Activated T-cell treated with anti-CD3 and anti-CD28 coated beads, Interleukin-2, amount 50 U/mL, for 24 hours (primary cell): ENCODE results near the gene EPB41L1.

ENCODE experiments used
- DNase-seq: peaks from one replicate; pipeline ENCODE4 v3.0.0-alpha.2; 2020
- H3K27ac Mint-ChIP-seq: 2 replicates; pipeline ENCODE4 v1.8.0; 2020; ENCODE audit warnings: mild to moderate bottlenecking, mixed read lengths
- H3K27me3 Mint-ChIP-seq: 2 replicates; pipeline ENCODE4 v1.8.0; 2020; ENCODE audit warnings: mixed read lengths
- H3K36me3 Mint-ChIP-seq: 2 replicates; pipeline ENCODE4 v1.8.0; 2020; ENCODE audit warnings: low read depth, mixed read lengths
- H3K4me1 Mint-ChIP-seq: 2 replicates; pipeline ENCODE4 v1.8.0; 2020; ENCODE audit warnings: low read depth, mixed read lengths
- H3K4me3 Mint-ChIP-seq: 2 replicates; pipeline ENCODE4 v1.8.0; 2020; ENCODE audit warnings: mild to moderate bottlenecking, moderate library complexity, mixed read lengths
- H3K9me3 Mint-ChIP-seq: 2 replicates; pipeline ENCODE4 v1.8.0; 2020; ENCODE audit warnings: mixed read lengths

The EPB41L1 gene

DNA sequence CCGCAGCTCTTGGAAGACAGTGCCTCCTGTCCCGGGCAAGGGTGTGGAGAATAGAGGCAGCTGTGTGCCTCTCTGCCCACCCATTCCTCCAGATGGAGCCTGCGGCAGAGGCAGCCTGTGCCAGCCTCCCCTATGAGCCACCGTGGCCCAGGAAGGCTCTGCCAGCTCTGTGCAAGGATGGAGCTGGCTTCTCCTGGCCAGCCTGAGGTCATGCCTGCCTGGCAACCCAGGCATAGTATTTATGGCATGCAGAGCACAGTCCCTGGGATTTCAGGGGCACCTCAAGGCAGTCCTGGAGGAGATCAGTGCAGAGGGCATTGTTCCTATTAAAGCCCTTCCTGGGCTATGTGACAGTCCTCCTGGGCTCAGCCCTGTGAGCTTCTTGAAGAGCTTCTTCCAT is 1.5 kb downstream of the EPB41L1 start:
- no peak for DNase-seq
- no peaks in the 10 kb centered on the region for H3K36me3 Mint-ChIP-seq
- no peaks in the 10 kb centered on the region for H3K9me3 Mint-ChIP-seq
- peaks cover 11% of the 10 kb centered on the region for H3K4me1 Mint-ChIP-seq
- no peak overlapping the region for H3K4me3 Mint-ChIP-seq
- H3K27me3 Mint-ChIP-seq = peaks cover 40% of the 10 kb centered on the region
- no peak overlapping the region for H3K27ac Mint-ChIP-seq

DNA sequence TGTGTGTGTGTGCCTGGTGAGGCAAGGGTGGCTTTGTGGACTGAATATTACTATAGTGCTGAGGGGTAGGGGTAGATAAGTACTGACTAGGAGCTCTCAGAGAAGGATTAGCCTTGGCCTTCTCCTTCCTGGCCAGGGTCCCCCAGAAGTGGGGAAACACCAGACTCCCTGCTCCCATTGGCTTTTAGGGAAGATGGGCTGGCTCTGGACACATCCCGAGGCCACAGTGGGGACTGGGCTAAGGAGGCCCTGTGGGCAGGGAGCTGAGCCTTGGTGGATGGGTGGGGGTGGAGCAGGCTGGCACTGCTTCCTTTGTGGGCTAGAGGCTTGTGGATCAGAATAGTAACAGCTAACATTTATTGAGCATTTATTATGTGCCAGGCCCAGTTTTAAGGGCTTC is 3.1 kb downstream of the EPB41L1 start:
- no peak overlapping the region for H3K4me3 Mint-ChIP-seq
- DNase-seq = no peak
- no peak overlapping the region for H3K27ac Mint-ChIP-seq
- H3K36me3 Mint-ChIP-seq = no peaks in the 10 kb centered on the region
- H3K4me1 Mint-ChIP-seq = peaks cover 11% of the 10 kb centered on the region
- H3K9me3 Mint-ChIP-seq = no peaks in the 10 kb centered on the region
- peaks cover 41% of the 10 kb centered on the region for H3K27me3 Mint-ChIP-seq

DNA sequence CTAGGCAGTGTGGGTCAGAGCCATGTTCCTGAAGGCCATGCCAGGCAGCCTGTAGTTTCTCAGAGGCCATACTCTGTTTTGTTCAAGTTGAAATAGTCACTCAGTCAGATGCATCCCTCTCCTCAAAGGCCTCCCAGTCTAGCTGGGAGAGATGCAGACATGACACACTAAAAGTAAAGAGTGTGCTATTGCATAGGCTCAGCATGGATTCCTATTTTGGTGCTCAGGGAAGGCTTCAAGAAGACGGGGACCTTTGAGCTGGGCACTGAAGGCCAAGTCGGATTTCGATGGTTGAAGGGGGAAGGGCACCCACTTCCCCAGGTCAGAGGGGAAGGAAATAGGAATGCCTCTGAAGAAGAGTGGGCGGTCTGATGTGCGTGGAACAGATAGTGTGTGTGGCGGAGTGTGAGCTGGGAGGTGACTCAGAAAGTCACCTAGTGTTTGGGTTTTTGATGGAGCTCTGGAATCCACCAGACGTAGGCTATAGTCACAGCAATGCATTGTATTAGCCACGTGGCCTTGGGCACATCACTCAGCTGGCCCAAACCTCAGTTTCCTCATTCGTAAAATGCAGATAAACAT is 3.7 kb downstream of the EPB41L1 start:
- no peak for DNase-seq
- H3K4me3 Mint-ChIP-seq = no peak overlapping the region
- peaks cover 11% of the 10 kb centered on the region for H3K4me1 Mint-ChIP-seq
- H3K36me3 Mint-ChIP-seq = no peaks in the 10 kb centered on the region
- no peak overlapping the region for H3K27ac Mint-ChIP-seq
- no peaks in the 10 kb centered on the region for H3K9me3 Mint-ChIP-seq
- peaks cover 36% of the 10 kb centered on the region for H3K27me3 Mint-ChIP-seq

DNA sequence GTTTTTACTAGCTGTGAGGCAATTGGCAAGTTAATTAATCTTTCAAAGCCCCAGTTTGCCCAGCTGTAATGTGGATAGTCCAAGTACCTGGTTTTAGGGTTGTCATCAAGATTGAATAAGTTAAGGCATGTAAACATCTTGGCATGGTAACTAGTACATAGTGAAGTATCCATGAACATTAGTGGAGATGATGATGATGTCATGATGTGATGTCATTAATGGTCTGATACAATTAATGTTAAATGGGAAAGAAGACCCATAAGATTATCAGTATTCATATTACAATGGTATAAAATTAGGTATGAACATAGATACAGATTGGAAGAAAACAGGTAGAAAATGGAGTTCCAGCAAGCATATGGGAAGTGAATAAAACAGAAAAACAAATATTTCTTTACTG is 5.3 kb downstream of the EPB41L1 start:
- Mint-ChIP-seq H3K4me1 (peaks cover 9% of the 10 kb centered on the region), H3K9me3 (no peaks in the 10 kb centered on the region), H3K36me3 (no peaks in the 10 kb centered on the region), H3K27ac (no peak overlapping the region), H3K4me3 (no peak overlapping the region), H3K27me3 (peaks cover 33% of the 10 kb centered on the region)
- no peak for DNase-seq

DNA sequence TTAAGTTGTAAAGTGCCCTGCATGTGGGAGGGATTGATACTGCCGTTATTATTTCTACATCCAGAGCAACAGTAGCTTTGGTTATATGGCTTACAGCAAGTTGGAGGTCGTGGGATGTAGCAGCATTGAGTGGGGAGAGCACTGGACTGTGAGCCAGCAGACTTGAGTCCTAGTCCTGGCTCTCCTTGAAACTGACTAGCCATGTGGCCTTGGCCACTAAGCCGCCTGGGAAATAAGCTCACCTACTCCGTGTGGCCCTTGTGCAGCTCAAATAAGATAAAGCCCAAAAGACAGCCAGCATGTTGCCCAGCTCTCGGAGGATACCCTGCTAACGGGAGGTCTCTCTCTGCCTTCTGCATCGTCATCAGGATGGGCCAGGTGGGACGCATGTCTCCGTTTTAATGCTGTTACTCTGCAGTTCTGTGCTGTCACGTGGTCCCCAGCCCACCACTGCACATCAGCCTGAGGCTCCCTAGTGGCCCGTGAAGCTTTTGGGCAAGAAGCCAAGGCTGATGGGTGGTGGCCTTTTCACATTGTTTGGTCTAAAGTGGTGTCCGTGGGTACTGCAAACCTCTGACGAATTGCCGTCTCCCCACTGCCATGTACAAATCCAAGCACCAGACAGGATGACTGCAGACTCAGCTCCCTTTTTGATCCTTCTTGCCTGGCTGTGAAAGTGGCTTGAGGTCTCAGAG is 7.9 kb downstream of the EPB41L1 start:
- no peaks in the 10 kb centered on the region for H3K36me3 Mint-ChIP-seq
- DNase-seq = no peak
- no peaks in the 10 kb centered on the region for H3K4me1 Mint-ChIP-seq
- no peak overlapping the region for H3K27ac Mint-ChIP-seq
- H3K4me3 Mint-ChIP-seq = no peak overlapping the region
- H3K27me3 Mint-ChIP-seq = peaks cover 12% of the 10 kb centered on the region
- no peaks in the 10 kb centered on the region for H3K9me3 Mint-ChIP-seq

DNA sequence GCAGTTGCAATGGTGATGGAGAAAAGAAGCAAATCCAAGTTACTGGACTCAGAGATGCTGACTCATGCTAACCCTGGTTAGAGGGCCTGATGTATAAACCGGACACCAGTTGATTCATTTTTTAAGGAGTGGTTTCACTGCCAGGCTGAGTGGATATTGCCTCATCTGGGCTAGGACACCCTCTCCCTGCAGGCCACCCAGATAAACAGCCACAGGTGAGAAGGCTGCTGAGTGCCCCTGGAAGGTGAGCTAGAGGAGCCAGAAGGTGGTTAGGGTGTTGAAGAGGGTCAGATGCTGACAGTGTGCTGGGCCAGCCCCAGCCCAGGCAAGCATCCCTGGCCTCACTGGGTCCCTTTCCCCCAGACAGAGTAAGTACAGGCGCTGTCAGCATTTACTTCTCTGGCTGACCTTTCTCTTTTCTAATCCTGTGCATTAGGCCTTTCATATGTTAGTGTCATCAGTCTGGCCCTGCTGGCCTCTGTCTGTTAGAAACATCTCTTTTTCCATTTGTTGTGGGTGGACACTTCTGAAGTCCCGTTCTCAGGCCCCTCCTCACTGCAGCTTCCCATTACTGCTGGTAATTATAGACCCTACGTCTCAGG is 13.5 kb downstream of the EPB41L1 start:
- no peak overlapping the region for H3K27ac Mint-ChIP-seq
- DNase-seq = no peak

DNA sequence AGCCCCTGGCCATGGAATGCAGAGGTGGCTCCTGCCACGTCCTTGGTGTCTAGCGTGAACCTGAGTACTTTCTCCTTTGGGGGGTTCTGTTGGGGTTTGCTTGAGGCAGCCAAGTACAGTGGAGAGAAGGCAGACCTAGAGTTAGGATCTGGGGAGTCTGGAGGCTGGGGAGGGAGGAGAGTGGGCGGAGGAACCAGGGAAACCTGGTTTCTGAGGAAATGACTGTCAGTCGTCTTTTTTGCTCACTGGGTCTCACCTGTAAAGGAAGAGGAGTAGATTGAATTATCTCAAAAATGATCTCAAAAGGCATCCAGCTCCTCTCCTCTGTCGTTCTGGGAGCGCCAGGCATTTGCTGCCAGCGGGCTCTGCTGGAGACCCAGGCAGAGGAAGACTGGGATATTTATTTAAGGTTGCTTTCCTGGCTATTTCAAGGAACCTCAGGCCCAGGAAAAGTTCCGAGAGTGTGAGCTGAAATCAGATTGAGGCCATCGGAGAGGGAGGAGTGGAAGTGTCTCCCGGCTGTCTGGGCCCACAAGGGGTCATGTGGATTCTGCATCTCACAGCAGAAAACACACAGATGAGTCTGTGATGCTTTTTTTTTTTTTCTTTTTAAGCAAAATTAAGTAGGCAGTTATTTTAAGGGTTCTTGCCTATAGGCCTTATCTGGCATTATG is 16.1 kb downstream of the EPB41L1 start:
- H3K4me3 Mint-ChIP-seq = no peak overlapping the region
- H3K27me3 Mint-ChIP-seq = no peaks in the 10 kb centered on the region
- H3K27ac Mint-ChIP-seq = no peak overlapping the region
- DNase-seq = no peak
- no peaks in the 10 kb centered on the region for H3K9me3 Mint-ChIP-seq
- H3K36me3 Mint-ChIP-seq = no peaks in the 10 kb centered on the region
- H3K4me1 Mint-ChIP-seq = peaks cover 4% of the 10 kb centered on the region

More for the DNA sequence above, 13.5 kb downstream of the EPB41L1 start:
- Mint-ChIP-seq H3K4me3 (no peak overlapping the region), H3K4me1 (no peaks in the 10 kb centered on the region), H3K27me3 (peaks cover 5% of the 10 kb centered on the region), H3K9me3 (no peaks in the 10 kb centered on the region), H3K36me3 (no peaks in the 10 kb centered on the region)

DNA sequence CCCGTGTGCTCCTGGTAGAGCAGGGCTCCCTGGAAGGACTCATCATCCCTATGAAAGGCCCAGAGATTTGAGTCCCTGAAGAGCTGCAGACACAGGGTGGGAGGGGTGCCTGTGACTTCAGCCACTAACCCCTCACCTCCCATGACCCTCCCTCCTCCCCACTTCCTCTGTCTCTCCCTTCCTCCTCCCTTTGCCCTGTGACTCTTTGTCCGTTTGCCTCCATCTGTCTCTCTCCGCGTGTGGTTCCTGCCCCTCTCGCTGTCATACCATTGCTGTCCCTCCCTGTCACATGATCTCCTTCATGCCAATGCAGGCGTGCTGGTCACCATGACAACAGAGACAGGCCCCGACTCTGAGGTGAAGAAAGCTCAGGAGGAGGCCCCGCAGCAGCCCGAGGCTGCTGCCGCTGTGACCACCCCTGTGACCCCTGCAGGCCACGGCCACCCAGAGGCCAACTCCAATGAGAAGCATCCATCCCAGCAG is 19.0 kb downstream of the EPB41L1 start:
- no peaks in the 10 kb centered on the region for H3K27me3 Mint-ChIP-seq
- peaks cover 4% of the 10 kb centered on the region for H3K4me1 Mint-ChIP-seq
- H3K4me3 Mint-ChIP-seq = no peak overlapping the region
- no peak overlapping the region for H3K27ac Mint-ChIP-seq
- no peaks in the 10 kb centered on the region for H3K36me3 Mint-ChIP-seq
- DNase-seq = no peak
- no peaks in the 10 kb centered on the region for H3K9me3 Mint-ChIP-seq

DNA sequence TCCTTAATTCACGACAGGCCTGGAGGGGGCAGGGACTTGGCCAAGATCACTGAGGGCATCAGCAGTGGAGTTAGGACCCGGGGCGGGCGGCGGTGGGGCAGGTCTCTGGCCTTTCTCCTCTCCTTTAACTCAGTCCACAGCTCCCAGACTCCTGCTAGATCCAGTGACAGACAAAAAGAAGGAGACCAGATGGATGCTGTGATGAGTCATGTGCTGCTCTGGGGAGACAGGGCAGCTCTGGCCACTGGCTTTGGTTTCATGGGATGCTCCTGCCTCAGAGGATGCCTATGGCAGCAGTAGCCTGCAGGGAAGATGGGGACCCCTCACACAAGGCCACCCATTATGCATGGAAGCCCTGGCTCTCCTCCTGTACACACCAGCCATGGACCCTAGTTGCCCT is 20.5 kb downstream of the EPB41L1 start:
- no peaks in the 10 kb centered on the region for H3K9me3 Mint-ChIP-seq
- H3K4me1 Mint-ChIP-seq = peaks cover 4% of the 10 kb centered on the region
- DNase-seq = no peak
- no peaks in the 10 kb centered on the region for H3K27me3 Mint-ChIP-seq
- H3K27ac Mint-ChIP-seq = no peak overlapping the region
- H3K36me3 Mint-ChIP-seq = no peaks in the 10 kb centered on the region
- no peak overlapping the region for H3K4me3 Mint-ChIP-seq

DNA sequence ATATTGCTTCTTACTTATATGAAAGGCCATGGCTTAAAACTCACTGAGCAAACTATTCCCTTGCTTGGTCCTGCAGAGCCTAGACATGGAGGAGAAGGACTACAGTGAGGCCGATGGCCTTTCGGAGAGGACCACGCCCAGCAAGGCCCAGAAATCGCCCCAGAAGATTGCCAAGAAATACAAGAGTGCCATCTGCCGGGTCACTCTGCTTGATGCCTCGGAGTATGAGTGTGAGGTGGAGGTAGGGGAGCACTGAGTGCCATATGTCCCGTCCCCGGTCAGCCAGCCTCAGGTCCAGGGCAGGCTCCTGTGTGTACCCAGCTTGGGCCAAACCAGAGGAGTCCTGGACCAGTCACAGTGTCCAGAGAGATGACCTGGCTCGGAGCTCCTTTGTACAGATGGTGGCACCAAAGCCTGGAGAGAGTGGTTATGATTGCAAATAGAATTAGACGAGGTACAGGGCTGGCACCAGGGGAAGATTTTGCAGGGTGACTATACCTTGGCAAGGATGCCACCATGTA is 21.0 kb downstream of the EPB41L1 start:
- Mint-ChIP-seq H3K4me1 (peaks cover 4% of the 10 kb centered on the region), H3K9me3 (no peaks in the 10 kb centered on the region), H3K4me3 (no peak overlapping the region), H3K36me3 (no peaks in the 10 kb centered on the region), H3K27ac (no peak overlapping the region), H3K27me3 (no peaks in the 10 kb centered on the region)
- no peak for DNase-seq

DNA sequence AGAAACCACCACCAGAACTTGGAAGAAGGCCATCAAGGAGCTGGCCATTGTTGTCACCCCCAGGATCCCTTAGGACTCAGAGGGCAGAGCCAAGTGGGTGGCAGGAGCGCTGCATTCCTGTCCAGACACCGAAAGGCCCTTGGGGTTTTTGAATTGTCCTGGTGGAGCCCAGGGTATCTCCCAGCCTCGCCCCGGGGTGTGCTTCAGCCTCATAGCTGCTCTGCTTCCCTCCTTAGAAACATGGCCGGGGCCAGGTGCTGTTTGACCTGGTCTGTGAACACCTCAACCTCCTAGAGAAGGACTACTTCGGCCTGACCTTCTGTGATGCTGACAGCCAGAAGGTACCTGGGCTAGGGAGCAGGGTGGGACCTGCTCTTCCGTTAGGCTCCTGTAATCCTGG is 23.2 kb downstream of the EPB41L1 start:
- H3K27ac Mint-ChIP-seq = no peak overlapping the region
- DNase-seq = no peak
- H3K27me3 Mint-ChIP-seq = no peaks in the 10 kb centered on the region
- peaks cover 4% of the 10 kb centered on the region for H3K4me1 Mint-ChIP-seq
- no peaks in the 10 kb centered on the region for H3K36me3 Mint-ChIP-seq
- no peak overlapping the region for H3K4me3 Mint-ChIP-seq
- no peaks in the 10 kb centered on the region for H3K9me3 Mint-ChIP-seq

DNA sequence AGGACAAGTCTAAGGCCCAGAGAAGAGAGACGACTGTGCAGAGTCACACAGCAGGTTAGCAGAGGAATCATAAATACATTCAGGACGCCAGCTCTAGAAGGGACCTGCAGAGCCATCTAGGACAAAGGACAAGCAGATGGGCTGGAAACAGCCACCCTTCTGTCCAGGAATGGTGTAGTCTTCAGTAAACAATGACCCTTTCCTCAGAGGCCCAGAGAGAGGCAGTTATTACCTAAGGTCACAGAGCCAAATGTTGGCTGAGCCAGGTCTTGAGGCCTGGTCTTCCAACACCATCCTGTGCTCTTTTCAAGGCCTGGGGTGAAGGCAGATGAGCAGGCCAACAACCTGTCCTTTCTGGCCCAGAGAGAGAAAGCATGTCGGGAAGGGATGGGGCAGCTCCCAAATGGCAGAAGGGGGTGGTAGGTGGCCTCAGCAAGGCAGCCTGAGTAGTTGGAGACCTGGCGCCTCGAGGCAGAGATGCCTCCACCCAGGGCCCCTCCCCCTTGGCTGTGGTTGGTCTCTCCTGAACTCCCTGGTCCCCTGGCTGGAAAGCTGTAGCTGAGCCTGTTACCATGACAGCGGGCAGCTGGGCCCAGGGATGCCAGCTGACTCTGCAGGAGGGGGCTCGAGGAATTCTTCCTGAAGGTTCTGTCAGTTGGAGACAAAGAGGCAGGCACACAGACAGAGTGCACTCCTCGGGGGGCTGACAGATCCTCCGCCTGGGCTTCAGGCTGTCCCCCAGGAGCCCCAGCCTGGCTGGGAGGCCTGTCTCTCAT is 24.8 kb downstream of the EPB41L1 start:
- H3K36me3 Mint-ChIP-seq = no peaks in the 10 kb centered on the region
- no peak overlapping the region for H3K4me3 Mint-ChIP-seq
- H3K27ac Mint-ChIP-seq = no peak overlapping the region
- H3K4me1 Mint-ChIP-seq = no peaks in the 10 kb centered on the region
- no peak for DNase-seq
- H3K27me3 Mint-ChIP-seq = no peaks in the 10 kb centered on the region
- H3K9me3 Mint-ChIP-seq = no peaks in the 10 kb centered on the region

DNA sequence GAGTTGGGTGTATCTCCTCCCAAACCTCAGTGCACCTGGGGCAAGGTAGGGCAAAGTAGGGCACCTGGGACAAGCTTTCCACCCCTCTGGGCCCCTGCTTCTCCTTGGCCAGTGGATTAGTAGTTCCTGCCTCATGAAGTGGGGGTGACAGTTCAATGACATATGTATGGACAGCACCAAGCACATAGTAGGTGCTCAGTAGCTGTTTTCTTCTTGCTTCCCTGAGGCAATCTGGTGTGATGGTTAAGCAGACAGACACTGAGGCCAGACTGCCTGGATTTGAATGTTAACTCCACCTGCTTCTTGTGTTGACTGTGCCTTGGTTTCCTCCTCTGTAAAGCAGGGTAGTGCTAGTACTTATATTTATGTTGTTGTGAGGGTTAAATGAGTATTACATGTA is 25.8 kb downstream of the EPB41L1 start:
- Mint-ChIP-seq H3K9me3 (no peaks in the 10 kb centered on the region), H3K4me1 (no peaks in the 10 kb centered on the region), H3K27ac (no peak overlapping the region)

DNA sequence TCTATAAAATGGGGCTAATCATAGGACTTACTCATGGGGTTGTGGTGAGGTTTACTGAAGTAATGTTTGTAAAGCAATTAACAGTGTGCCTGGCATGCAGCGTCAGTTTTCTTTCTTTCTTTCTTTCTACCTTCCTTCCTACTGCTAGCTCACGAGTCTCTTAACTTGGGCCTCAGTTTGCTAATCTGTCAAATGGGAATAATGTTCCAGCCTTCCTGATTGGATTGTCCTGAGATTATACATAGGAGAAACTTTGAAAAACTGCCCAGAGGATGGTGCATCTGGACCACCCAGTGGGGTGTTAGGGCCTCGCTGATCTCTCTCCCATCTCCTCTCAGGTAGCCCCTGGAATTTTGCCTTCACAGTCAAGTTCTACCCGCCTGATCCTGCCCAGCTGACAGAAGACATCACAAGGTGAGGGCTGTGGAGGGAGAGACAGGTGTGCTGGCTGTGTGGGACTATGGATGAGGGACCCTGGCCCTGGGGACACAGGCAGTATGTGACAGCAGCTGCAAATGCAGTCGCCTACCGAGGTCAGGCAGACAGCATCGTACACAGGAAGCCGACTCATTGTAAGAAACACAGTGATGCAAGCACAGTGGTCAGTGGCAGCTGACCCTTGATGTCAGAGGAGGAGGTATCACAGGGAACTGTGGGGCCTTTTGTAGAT is 27.5 kb downstream of the EPB41L1 start:
- H3K4me3 Mint-ChIP-seq = no peak overlapping the region
- no peaks in the 10 kb centered on the region for H3K36me3 Mint-ChIP-seq
- H3K4me1 Mint-ChIP-seq = no peaks in the 10 kb centered on the region
- H3K9me3 Mint-ChIP-seq = no peaks in the 10 kb centered on the region
- no peaks in the 10 kb centered on the region for H3K27me3 Mint-ChIP-seq
- no peak overlapping the region for H3K27ac Mint-ChIP-seq
- DNase-seq = no peak

More for the DNA sequence above, 25.8 kb downstream of the EPB41L1 start:
- H3K36me3 Mint-ChIP-seq = no peaks in the 10 kb centered on the region
- H3K4me3 Mint-ChIP-seq = no peak overlapping the region
- no peak for DNase-seq
- no peaks in the 10 kb centered on the region for H3K27me3 Mint-ChIP-seq
